GM23338 (cell line): ENCODE measurements around the gene TMEM14A. TPM values are rescaled to one million over a fixed set of nuclear protein-coding genes. Genes with fewer than 3 reads are reported as not detected.

ENCODE experiments used
- ATAC-seq: fragments of 200-7000 bp; cut with Tn5 transposase; 3 replicates; pipeline ENCODE4 v1.9.1; 2020
- DNase-seq: peaks from one replicate; pipeline ENCODE4 v3.0.0-alpha.2; 2015; ENCODE audit warnings: low spot score
- H2AFZ ChIP-seq: fragments of 200-600 bp; sonication (generic); 2 replicates; pipeline ENCODE4 v1.8.0; 2016; ENCODE audit warnings: antibody characterized with exemption, mild to moderate bottlenecking, moderate library complexity
- H3F3A ChIP-seq: fragments of 200-600 bp; sonication (generic); replicated peaks from 2 replicates; pipeline ENCODE4 v1.8.0; 2017; ENCODE audit warnings: antibody characterized with exemption, mixed run types, low read depth
- H3K27ac ChIP-seq: fragments of 200-600 bp; sonication (generic); 2 replicates; pipeline ENCODE4 v1.6.1; 2016; ENCODE audit warnings: low read depth
- H3K27me3 ChIP-seq: fragments of 200-600 bp; sonication (generic); 2 replicates; pipeline ENCODE4 v1.8.0; 2016; ENCODE audit warnings: mild to moderate bottlenecking, mixed run types, moderate library complexity; ENCODE audit not compliant: insufficient read depth
- H3K36me3 ChIP-seq: fragments of 200-600 bp; sonication (generic); 2 replicates; pipeline ENCODE4 v1.8.0; 2016; ENCODE audit warnings: mild to moderate bottlenecking; ENCODE audit not compliant: insufficient read depth
- H3K4me1 ChIP-seq: fragments of 200-600 bp; sonication (generic); 2 replicates; pipeline ENCODE4 v1.8.0; 2016; ENCODE audit warnings: mild to moderate bottlenecking, moderate library complexity; ENCODE audit not compliant: insufficient read depth
- H3K4me2 ChIP-seq: fragments of 200-600 bp; sonication (generic); 2 replicates; pipeline ENCODE4 v1.7.1; 2017; ENCODE audit warnings: mixed run types
- H3K4me3 ChIP-seq: fragments of 200-600 bp; sonication (generic); 2 replicates; pipeline ENCODE4 v1.6.1; 2016; ENCODE audit warnings: mixed run types
- H3K79me2 ChIP-seq: fragments of 200-600 bp; sonication (generic); replicated peaks from 2 replicates; pipeline ENCODE4 v1.8.0; 2017; ENCODE audit warnings: mild to moderate bottlenecking; ENCODE audit not compliant: insufficient read depth
- H3K9me2 ChIP-seq: fragments of 200-600 bp; sonication (generic); 2 replicates; pipeline ENCODE4 v1.8.0; 2017; ENCODE audit not compliant: insufficient read depth
- H4K20me1 ChIP-seq: fragments of 200-600 bp; sonication (generic); replicated peaks from 2 replicates; pipeline ENCODE4 v1.8.0; 2017; ENCODE audit warnings: mild to moderate bottlenecking; ENCODE audit not compliant: insufficient read depth
- H3K27ac Mint-ChIP-seq: 2 replicates; pipeline ENCODE4 v1.8.0; 2020; ENCODE audit warnings: inconsistent platforms, mild to moderate bottlenecking, moderate library complexity, mixed read lengths
- H3K27me3 Mint-ChIP-seq: 3 replicates; pipeline ENCODE4 v1.8.0; 2022; ENCODE audit warnings: low read depth, mild to moderate bottlenecking, moderate library complexity, mixed read lengths, inconsistent platforms; ENCODE audit not compliant: insufficient read depth, poor library complexity
- H3K36me3 Mint-ChIP-seq: 3 replicates; pipeline ENCODE4 v1.8.0; 2021; ENCODE audit warnings: low read depth, mild to moderate bottlenecking, inconsistent platforms, moderate library complexity, mixed read lengths
- H3K4me1 Mint-ChIP-seq: 3 replicates; pipeline ENCODE4 v1.8.0; 2020; ENCODE audit warnings: mild to moderate bottlenecking, inconsistent platforms, mixed read lengths
- H3K4me3 Mint-ChIP-seq: 3 replicates; pipeline ENCODE4 v1.8.0; 2021; ENCODE audit warnings: moderate library complexity, mild to moderate bottlenecking, inconsistent platforms, mixed read lengths
- H3K9me3 Mint-ChIP-seq: 3 replicates; pipeline ENCODE4 v1.8.0; 2020; ENCODE audit warnings: moderate library complexity, mild to moderate bottlenecking, inconsistent platforms, mixed read lengths
- CREB1 ChIP-seq: fragments of 250-450 bp; sonication (Bioruptor Pico); IDR thresholded peaks from 2 replicates; pipeline ENCODE4 v1.5.0; 2020; ENCODE audit warnings: low read depth, mild to moderate bottlenecking, moderate library complexity
- ETS1 ChIP-seq: IDR thresholded peaks from 2 replicates; pipeline ENCODE4 v1.6.1; 2016; ENCODE audit warnings: antibody characterized with exemption
- EZH2 ChIP-seq: fragments of 200-600 bp; sonication (generic); IDR thresholded peaks from one replicate; pipeline ENCODE4 v1.8.0; 2017; ENCODE audit warnings: antibody characterized with exemption, mild to moderate bottlenecking, low read depth; ENCODE audit not compliant: unreplicated experiment
- JUNB ChIP-seq: IDR thresholded peaks from one replicate; pipeline ENCODE4 v1.6.1; 2016; ENCODE audit warnings: antibody characterized with exemption; ENCODE audit not compliant: unreplicated experiment
- REST ChIP-seq: IDR thresholded peaks from one replicate; pipeline ENCODE4 v1.6.1; 2018; ENCODE audit warnings: antibody characterized with exemption; ENCODE audit not compliant: unreplicated experiment
- STAT1 ChIP-seq: IDR thresholded peaks from one replicate; pipeline ENCODE4 v1.6.1; 2016; ENCODE audit warnings: antibody characterized with exemption; ENCODE audit not compliant: unreplicated experiment
- ZNF462 ChIP-seq: fragments of 250-450 bp; sonication (Bioruptor Pico); IDR thresholded peaks from 2 replicates; pipeline ENCODE4 v1.5.0; 2020; ENCODE audit warnings: mild to moderate bottlenecking, moderate library complexity
- polyA plus RNA-seq: library from polyadenylated mRNA; unstranded; fragments of >200 nt; fragmentation: Nextera tagmentation; extraction: Ambion mirVana; gene quantifications from 2 replicates; pipeline ENCODE4 v1.2.1, GENCODE V29; 2016
- total RNA-seq: library from RNA; depleted of rRNA; stranded (reverse); fragments of >200 nt; shearing (Covaris generic); gene quantifications from 2 replicates; pipeline ENCODE4 v1.2.3, GENCODE V29; 2014

The TMEM14A gene
- total and polyA plus RNA-seq, 2 experiments from 2014 or later = 13.9 to 36.0 TPM

- TF ChIP-seq ETS1 (no peak), REST (no peak), STAT1 (no peak)
Observed at GRCh38 chr6:52734072-52734471, 63.2 kb downstream of the TMEM14A start (continued).

- no peaks in the 10 kb centered on the region for H3K27me3 ChIP-seq
- DNase-seq = no peak
- no peak overlapping the region for H3K4me2 ChIP-seq
- TF ChIP-seq STAT1 = no peak
- TF ChIP-seq ZNF462 (CRISPR knock-in tag) = no peak
- TF ChIP-seq CREB1 = no peak
- no peak for TF ChIP-seq EZH2
- TF ChIP-seq JUNB = no peak
- no peak for TF ChIP-seq REST
- no peaks in the 10 kb centered on the region for H3K79me2 ChIP-seq
- H3K4me3 Mint-ChIP-seq = no peak overlapping the region
- no peaks in the 10 kb centered on the region for H3K36me3 ChIP-seq
- peaks cover 6% of the 10 kb centered on the region for H3K9me3 Mint-ChIP-seq
- H4K20me1 ChIP-seq = no peaks in the 10 kb centered on the region
- H3K36me3 Mint-ChIP-seq = 0 out of 3 replicates have a peak, but pooled peaks cover 6% of the 10 kb centered on the region
- H3K27ac ChIP-seq = no peak overlapping the region
- H3K4me3 ChIP-seq = no peak overlapping the region
- no peak for ATAC-seq
- H3K27ac Mint-ChIP-seq = no peak overlapping the region
- H3K27me3 Mint-ChIP-seq = peaks cover 8% of the 10 kb centered on the region
- no peak overlapping the region for H2AFZ ChIP-seq
- peaks cover 25% of the 10 kb centered on the region for H3K4me1 Mint-ChIP-seq
- peaks cover 23% of the 10 kb centered on the region for H3K9me2 ChIP-seq
- no peaks in the 10 kb centered on the region for H3F3A ChIP-seq
- peaks cover 24% of the 10 kb centered on the region for H3K4me1 ChIP-seq
Observed at GRCh38 chr6:52735071-52735470, 64.2 kb downstream of the TMEM14A start.
